DOHH2 (cell line): Measurements from ENCODE around the gene AEN.

Experiments used
- H3F3A ChIP-seq: fragments of 200-600 bp; sonication (generic), shearing (Covaris generic); 2 replicates; pipeline ENCODE4 v1.6.0; 2016; ENCODE audit warnings: antibody characterized with exemption, mild to moderate bottlenecking; ENCODE audit not compliant: control insufficient read depth, insufficient read depth
- H3K27ac ChIP-seq: fragments of 200-600 bp; sonication (generic); 2 replicates; pipeline ENCODE4 v1.5.1; 2014; ENCODE audit warnings: low read depth, mild to moderate bottlenecking, low read length, moderate library complexity
- H3K27me3 ChIP-seq: fragments of 200-600 bp; sonication (generic); 2 replicates; pipeline ENCODE4 v1.6.1; 2014; ENCODE audit warnings: mild to moderate bottlenecking, low read length, mixed read lengths; ENCODE audit not compliant: control insufficient read depth
- H3K36me3 ChIP-seq: fragments of 200-600 bp; sonication (generic); 2 replicates; pipeline ENCODE4 v1.6.1; 2014; ENCODE audit warnings: mild to moderate bottlenecking, low read length, moderate library complexity, mixed read lengths; ENCODE audit not compliant: control insufficient read depth
- H3K4me1 ChIP-seq: fragments of 200-600 bp; sonication (generic); 2 replicates; pipeline ENCODE4 v1.6.1; 2014; ENCODE audit warnings: mild to moderate bottlenecking, low read length, mixed read lengths; ENCODE audit not compliant: control insufficient read depth
- H3K4me2 ChIP-seq: fragments of 200-600 bp; sonication (generic); 2 replicates; pipeline ENCODE4 v1.6.0; 2014; ENCODE audit warnings: mild to moderate bottlenecking, low read length, moderate library complexity
- H3K4me3 ChIP-seq: fragments of 200-600 bp; sonication (generic); 2 replicates; pipeline ENCODE4 v1.5.1; 2014; ENCODE audit warnings: mild to moderate bottlenecking, low read length, mixed read lengths
- H3K79me2 ChIP-seq: fragments of 200-600 bp; sonication (generic); 2 replicates; pipeline ENCODE4 v1.6.1; 2014; ENCODE audit warnings: mild to moderate bottlenecking, low read length, mixed read lengths; ENCODE audit not compliant: control insufficient read depth
- H3K9me2 ChIP-seq: fragments of 200-600 bp; sonication (generic); replicated peaks from 2 replicates; pipeline ENCODE4 v1.6.1; 2014; ENCODE audit warnings: mild to moderate bottlenecking, low read length, mixed read lengths; ENCODE audit not compliant: control insufficient read depth
- H3K9me3 ChIP-seq: fragments of 200-600 bp; sonication (generic); 2 replicates; pipeline ENCODE4 v1.6.1; 2014; ENCODE audit warnings: antibody characterized with exemption, low read length, mixed read lengths; ENCODE audit not compliant: control insufficient read depth, insufficient read depth
- H4K20me1 ChIP-seq: fragments of 200-600 bp; sonication (generic); 2 replicates; pipeline ENCODE4 v1.6.0; 2014; ENCODE audit warnings: low read depth, mild to moderate bottlenecking, antibody characterized with exemption, low read length, moderate library complexity; ENCODE audit not compliant: control insufficient read depth, insufficient read depth
- CTCF ChIP-seq: fragments of 200-600 bp; sonication (generic); IDR thresholded peaks from one replicate; pipeline ENCODE4 v1.5.1; 2014; ENCODE audit warnings: antibody characterized with exemption, mild to moderate bottlenecking, low read depth, low read length; ENCODE audit not compliant: poor library complexity, severe bottlenecking
- EZH2phosphoT487 ChIP-seq: fragments of 200-600 bp; sonication (generic); IDR thresholded peaks from 2 replicates; pipeline ENCODE4 v1.6.1; 2017; ENCODE audit warnings: borderline replicate concordance, mild to moderate bottlenecking, antibody characterized with exemption, low read length, moderate library complexity, mixed read lengths

The AEN gene

GRCh38 chr15:88620995-88621772 is at the start of gene AEN:
AEN (plus strand) TSS chr15:88621340; CDS start chr15:88626210, 4,870 bp downstream.
- Histone ChIP-seq H3K27ac (peak within 1 kb of the TSS; percentile 70), H3F3A (0 out of 2 replicates have a peak, but pooled peaks cover 2% of the 10 kb centered on the region), H3K9me2 (no peaks in the 10 kb centered on the region), H3K27me3 (no peaks in the 10 kb centered on the region), H3K9me3 (no peaks in the 10 kb centered on the region), H3K79me2 (peaks cover 55% of the 10 kb centered on the region), H3K4me2 (peak within 1 kb of the TSS; percentile 89), H3K36me3 (peaks cover 48% of the 10 kb centered on the region), H4K20me1 (peaks cover 21% of the 10 kb centered on the region), H3K4me1 (peaks cover 39% of the 10 kb centered on the region), H3K4me3 (peak within 1 kb of the TSS; percentile 96)
- TF ChIP-seq CTCF: no peak
- TF ChIP-seq EZH2phosphoT487: no peak

GRCh38 chr15:88571852-88572259 is 49.3 kb upstream of the AEN start:
- Histone ChIP-seq H4K20me1 (no peaks in the 10 kb centered on the region), H3K4me2 (no peak overlapping the region), H3K9me3 (no peaks in the 10 kb centered on the region), H3K27me3 (peaks cover 16% of the 10 kb centered on the region; the same call in 1 of the 2 replicates), H3K79me2 (no peaks in the 10 kb centered on the region), H3K9me2 (no peaks in the 10 kb centered on the region), H3K27ac (no peak overlapping the region), H3K4me1 (no peaks in the 10 kb centered on the region), H3K4me3 (no peak overlapping the region), H3F3A (no peaks in the 10 kb centered on the region), H3K36me3 (no peaks in the 10 kb centered on the region)
- TF ChIP-seq CTCF (no peak), EZH2phosphoT487 (no peak)

- Histone ChIP-seq H3K9me2 (no peaks in the 10 kb centered on the region), H3K9me3 (no peaks in the 10 kb centered on the region), H3K79me2 (no peaks in the 10 kb centered on the region), H3K27ac (no peak overlapping the region), H3K4me1 (no peaks in the 10 kb centered on the region), H3K36me3 (no peaks in the 10 kb centered on the region), H4K20me1 (no peaks in the 10 kb centered on the region), H3K4me3 (no peak overlapping the region), H3K27me3 (peaks cover 16% of the 10 kb centered on the region; the same call in 1 of the 2 replicates), H3F3A (no peaks in the 10 kb centered on the region), H3K4me2 (no peak overlapping the region)
- TF ChIP-seq CTCF (no peak), EZH2phosphoT487 (no peak)
These were observed 47.1 kb upstream of the AEN start for GRCh38 chr15:88574077-88574476.
